ENCODE data around the gene KHDC1L.
A peak's percentile ranks its signal among the peaks of the same experiment; 100 is the strongest.
"Not testable (repeated sequence)": the region's sequence is repeated elsewhere in the genome, so short reads cannot be mapped to it uniquely, and the experiment has no call there.

The KHDC1L gene

GRCh38 chr6:73225396-73225795, at the start of gene KHDC1L:
KHDC1L (minus strand) TSS chr6:73225496; CDS start chr6:73225408, 88 bp downstream.
- DNase-seq = no peak

GRCh38 chr6:73269296-73269695, 44.0 kb upstream of the KHDC1L start:
- DNase-seq = not testable (repeated sequence)

GRCh38 chr6:73268896-73269295, 43.6 kb upstream of the KHDC1L start:
- DNase-seq = not testable (repeated sequence)

GRCh38 chr6:73264446-73264845, 39.1 kb upstream of the KHDC1L start:
- DNase-seq = no peak

- DNase-seq = no peak
Measured at GRCh38 chr6:73263570-73263909, 38.2 kb upstream of the KHDC1L start.

- peak; percentile 40 to 43 for DNase-seq
Measured at GRCh38 chr6:73262671-73263569, 37.6 kb upstream of the KHDC1L start, which contains the start of gene KHDC1. KHDC1 (minus strand) TSS chr6:73263196; CDS start chr6:73242517, 20,679 bp downstream.

GRCh38 chr6:73258721-73259120, 33.4 kb upstream of the KHDC1L start:
- peak in 1 of 2 experiments; percentile 8 for DNase-seq

- not testable (repeated sequence) for DNase-seq
Measured at GRCh38 chr6:73254323-73254722, 29.0 kb upstream of the KHDC1L start.

GRCh38 chr6:73252703-73253102, 27.4 kb upstream of the KHDC1L start:
- no peak for DNase-seq

GRCh38 chr6:73250016-73250415, 24.7 kb upstream of the KHDC1L start:
- no peak for DNase-seq

GRCh38 chr6:73248192-73248903, 23.1 kb upstream of the KHDC1L start:
- DNase-seq = no peak

GRCh38 chr6:73242001-73242400, 16.7 kb upstream of the KHDC1L start:
- DNase-seq = no peak

- DNase-seq = no peak
Measured at GRCh38 chr6:73240730-73241129, 15.4 kb upstream of the KHDC1L start.

GRCh38 chr6:73236144-73236750, 11.0 kb upstream of the KHDC1L start:
- peak in 1 of 2 experiments; percentile 9 for DNase-seq

GRCh38 chr6:73234733-73235132, 9.4 kb upstream of the KHDC1L start:
- DNase-seq = peak in 1 of 2 experiments; percentile 8

- not testable (repeated sequence) for DNase-seq
Measured at GRCh38 chr6:73233971-73234370, 8.7 kb upstream of the KHDC1L start.

- no peak for DNase-seq
Measured at GRCh38 chr6:73233048-73233447, 7.8 kb upstream of the KHDC1L start.

GRCh38 chr6:73231986-73232391, 6.7 kb upstream of the KHDC1L start:
- DNase-seq = no peak

GRCh38 chr6:73227606-73228255, 2.4 kb upstream of the KHDC1L start:
- DNase-seq = no peak

- no peak for DNase-seq
Measured at GRCh38 chr6:73216859-73217258, 8.4 kb downstream of the KHDC1L start.

- no peak for DNase-seq
Measured at GRCh38 chr6:73209117-73209516, 16.2 kb downstream of the KHDC1L start.

GRCh38 chr6:73207221-73207837, 18.0 kb downstream of the KHDC1L start:
- no peak for DNase-seq
